ENCODE results near the gene RASA1. TPM values are rescaled to one million over a fixed set of nuclear protein-coding genes. Genes with fewer than 3 reads are reported as not detected.

Gene RASA1
- total and polyA plus RNA-seq, 9 of the 15 experiments (the other 6 are each of a cell fraction or from before 2014, with no cell fraction given): 3.2 to 17.3 (median 9.2) TPM

DNA sequence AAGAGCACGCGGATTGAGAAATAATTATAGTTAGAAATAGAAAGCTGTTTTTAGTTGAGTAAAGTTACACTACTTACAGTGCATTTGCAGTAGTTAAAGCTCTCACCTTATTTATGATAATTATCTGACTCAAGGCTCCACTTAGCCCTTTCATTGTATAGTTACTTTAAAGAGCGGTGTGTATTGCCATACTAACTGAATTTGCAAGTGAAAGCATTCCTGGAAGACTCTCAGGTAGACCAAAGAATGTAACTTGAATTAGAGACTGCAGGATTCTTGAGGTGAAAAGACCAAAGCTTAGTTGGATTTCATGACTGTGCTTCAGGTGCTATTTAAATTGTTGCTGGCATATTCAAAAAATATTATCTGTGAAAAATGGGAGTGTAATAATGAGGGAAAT is 4.2 kb upstream of the RASA1 start:
- ChIA-PET POLR2A (no interaction called here), CTCF (ENCODE audit: low intra/inter-chr PET ratio) (no interaction called here)
- H4K20me1 ChIP-seq (replicated peaks; ENCODE audit: control insufficient read depth, insufficient read depth, low read length): no peaks in the 10 kb centered on the region
- no peaks in the 10 kb centered on the region; the same call in 2 of the 3 replicates for H3K36me3 ChIP-seq (ENCODE audit: control insufficient read depth, insufficient read depth, low read length)
- intact Hi-C loops (cut with micrococcal nuclease) (loop anchor here (10.0 kb wide), 2 partner anchors 131 to 149 kb away; no protein-coding TSS in a partner anchor), in situ Hi-C loops (cut with MboI) (no loop called here)
- 95% methylated on average over 3 of the region's 3 CpGs for WGBS (ENCODE audit: insufficient coverage, low coverage, missing lambda C conversion rate)
- peaks cover 6% of the 10 kb centered on the region for H3K79me2 ChIP-seq (ENCODE audit: control insufficient read depth, insufficient read depth, low read length)
- H2AFZ ChIP-seq (ENCODE audit: low read depth, low read length): peak overlapping the region; percentile 46
- no peaks in the 10 kb centered on the region for H3K27me3 ChIP-seq (ENCODE audit: control insufficient read depth in 2 of 2, insufficient read depth in 2 of 2, low read length in 2 of 2)
- no peak overlapping the region for H3K9ac ChIP-seq (ENCODE audit: insufficient read depth in 1 of 2, low read depth in 2 of 2, low read length in 2 of 2)
- H3K27ac ChIP-seq (ENCODE audit: extremely low read depth, low read depth, low read length): no peak overlapping the region
- peaks cover 9 to 12% of the 10 kb centered on the region in 2 experiments; a peak in 4 of 5 replicates for H3K4me1 ChIP-seq (replicated peaks in 1 of 2; ENCODE audit: control insufficient read depth in 2 of 2, insufficient read depth in 2 of 2, low read length in 2 of 2)
- no peak for ATAC-seq
- H3K9me3 ChIP-seq (replicated peaks; ENCODE audit: control insufficient read depth, insufficient read depth, low read depth, low read length): no peaks in the 10 kb centered on the region
- FAIRE-seq: no peak
- H3K4me2 ChIP-seq (ENCODE audit: insufficient read depth, low read length): no peak overlapping the region
- DNase-seq (ENCODE audit: extremely low read depth in 1 of 4, low spot score in 3 of 4): no peak
- TF ChIP-seq ZNF583 (CRISPR knock-in tag; IDR thresholded peaks at IDR 0.05) (no peak), ZNF507 (tag; conservative IDR thresholded peaks at IDR 0.05) (no peak), CCAR2 (IDR thresholded peaks at IDR 0.05; ENCODE audit: low read depth, low read length) (no peak), ETV5 (CRISPR knock-in tag; IDR thresholded peaks at IDR 0.05; ENCODE audit: low read depth) (no peak), ELF2 (CRISPR knock-in tag; IDR thresholded peaks at IDR 0.05) (no peak), MAFG (tag; conservative IDR thresholded peaks at IDR 0.05) (no peak), ZNF239 (CRISPR knock-in tag; IDR thresholded peaks at IDR 0.05) (no peak), MECOM (CRISPR knock-in tag; IDR thresholded peaks at IDR 0.05) (no peak), TRIM24 (IDR thresholded peaks at IDR 0.05) (no peak), HNRNPUL1 (IDR thresholded peaks at IDR 0.05; ENCODE audit: low read length) (no peak), ZNF316 (IDR thresholded peaks at IDR 0.05) (no peak), CBX1 (IDR thresholded peaks at IDR 0.05; ENCODE audit: low read depth) (no peak)
- TF ChIP-seq, protein P1, sequence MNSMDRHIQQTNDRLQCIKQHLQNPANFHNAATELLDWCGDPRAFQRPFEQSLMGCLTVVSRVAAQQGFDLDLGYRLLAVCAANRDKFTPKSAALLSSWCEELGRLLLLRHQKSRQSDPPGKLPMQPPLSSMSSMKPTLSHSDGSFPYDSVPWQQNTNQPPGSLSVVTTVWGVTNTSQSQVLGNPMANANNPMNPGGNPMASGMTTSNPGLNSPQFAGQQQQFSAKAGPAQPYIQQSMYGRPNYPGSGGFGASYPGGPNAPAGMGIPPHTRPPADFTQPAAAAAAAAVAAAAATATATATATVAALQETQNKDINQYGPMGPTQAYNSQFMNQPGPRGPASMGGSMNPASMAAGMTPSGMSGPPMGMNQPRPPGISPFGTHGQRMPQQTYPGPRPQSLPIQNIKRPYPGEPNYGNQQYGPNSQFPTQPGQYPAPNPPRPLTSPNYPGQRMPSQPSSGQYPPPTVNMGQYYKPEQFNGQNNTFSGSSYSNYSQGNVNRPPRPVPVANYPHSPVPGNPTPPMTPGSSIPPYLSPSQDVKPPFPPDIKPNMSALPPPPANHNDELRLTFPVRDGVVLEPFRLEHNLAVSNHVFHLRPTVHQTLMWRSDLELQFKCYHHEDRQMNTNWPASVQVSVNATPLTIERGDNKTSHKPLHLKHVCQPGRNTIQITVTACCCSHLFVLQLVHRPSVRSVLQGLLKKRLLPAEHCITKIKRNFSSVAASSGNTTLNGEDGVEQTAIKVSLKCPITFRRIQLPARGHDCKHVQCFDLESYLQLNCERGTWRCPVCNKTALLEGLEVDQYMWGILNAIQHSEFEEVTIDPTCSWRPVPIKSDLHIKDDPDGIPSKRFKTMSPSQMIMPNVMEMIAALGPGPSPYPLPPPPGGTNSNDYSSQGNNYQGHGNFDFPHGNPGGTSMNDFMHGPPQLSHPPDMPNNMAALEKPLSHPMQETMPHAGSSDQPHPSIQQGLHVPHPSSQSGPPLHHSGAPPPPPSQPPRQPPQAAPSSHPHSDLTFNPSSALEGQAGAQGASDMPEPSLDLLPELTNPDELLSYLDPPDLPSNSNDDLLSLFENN (IDR thresholded peaks at IDR 0.05; ENCODE audit: low read depth in 2 of 2, low read length in 2 of 2): no peak
- TF ChIP-seq, protein P2, sequence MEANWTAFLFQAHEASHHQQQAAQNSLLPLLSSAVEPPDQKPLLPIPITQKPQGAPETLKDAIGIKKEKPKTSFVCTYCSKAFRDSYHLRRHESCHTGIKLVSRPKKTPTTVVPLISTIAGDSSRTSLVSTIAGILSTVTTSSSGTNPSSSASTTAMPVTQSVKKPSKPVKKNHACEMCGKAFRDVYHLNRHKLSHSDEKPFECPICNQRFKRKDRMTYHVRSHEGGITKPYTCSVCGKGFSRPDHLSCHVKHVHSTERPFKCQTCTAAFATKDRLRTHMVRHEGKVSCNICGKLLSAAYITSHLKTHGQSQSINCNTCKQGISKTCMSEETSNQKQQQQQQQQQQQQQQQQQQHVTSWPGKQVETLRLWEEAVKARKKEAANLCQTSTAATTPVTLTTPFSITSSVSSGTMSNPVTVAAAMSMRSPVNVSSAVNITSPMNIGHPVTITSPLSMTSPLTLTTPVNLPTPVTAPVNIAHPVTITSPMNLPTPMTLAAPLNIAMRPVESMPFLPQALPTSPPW (CRISPR knock-in tag; IDR thresholded peaks at IDR 0.05): no peak
- no TSS peak for BruUV-seq (replicated peaks)
- H3K4me3 ChIP-seq: no peak overlapping the region
- no peaks in the 10 kb centered on the region for H3K9me1 ChIP-seq (ENCODE audit: control insufficient read depth, insufficient read depth, low read length)

Measured in K562 (cell line).